ENCODE results near the gene PRLH. TPM values are rescaled to one million over a fixed set of nuclear protein-coding genes. Genes with fewer than 3 reads are reported as not detected.

Gene PRLH
- total RNA-seq, 2 donors from 2014 or later, result not detected

- ATAC-seq (replicated peaks in 1 of 2) (no peak), DNase-seq (no peak)
- Mint-ChIP-seq H3K27me3 (ENCODE audit: low read depth) (no peaks in the 10 kb centered on the region), H3K9me3 (no peaks in the 10 kb centered on the region), H3K27ac (no peak overlapping the region), H3K4me1 (ENCODE audit: low read depth) (peaks cover 18% of the 10 kb centered on the region), H3K4me3 (no peak overlapping the region), H3K36me3 (ENCODE audit: insufficient read depth in 2 of 2) (no peaks in the 10 kb centered on the region)
These were observed 47.9 kb downstream of the PRLH start for GRCh38 chr2:237614151-237614720.

GRCh38 chr2:237615631-237616249, 49.4 kb downstream of the PRLH start:
- H3K36me3 Mint-ChIP-seq (ENCODE audit: insufficient read depth in 2 of 2), result no peaks in the 10 kb centered on the region
- DNase-seq, result no peak
- peaks cover 18% of the 10 kb centered on the region for H3K4me1 Mint-ChIP-seq (ENCODE audit: low read depth)

GRCh38 chr2:237616373-237616733, 50.0 kb downstream of the PRLH start:
- Mint-ChIP-seq H3K4me3 (no peak overlapping the region), H3K4me1 (ENCODE audit: low read depth) (peaks cover 18% of the 10 kb centered on the region), H3K36me3 (ENCODE audit: insufficient read depth in 2 of 2) (no peaks in the 10 kb centered on the region), H3K27ac (no peak overlapping the region), H3K9me3 (no peaks in the 10 kb centered on the region), H3K27me3 (ENCODE audit: low read depth) (no peaks in the 10 kb centered on the region)
- no peak for DNase-seq
- no peak for ATAC-seq (replicated peaks in 1 of 2)

More at GRCh38 chr2:237615631-237616249, 49.4 kb downstream of the PRLH start:
- H3K27ac Mint-ChIP-seq, result no peak overlapping the region
- H3K4me3 Mint-ChIP-seq, result no peak overlapping the region
- no peak for ATAC-seq (replicated peaks in 1 of 2)
- no peaks in the 10 kb centered on the region for H3K9me3 Mint-ChIP-seq
- H3K27me3 Mint-ChIP-seq (ENCODE audit: low read depth), result no peaks in the 10 kb centered on the region

Other genes starting within 250 kb of the PRLH start
- gene COL6A3, start 152.4 kb upstream of the PRLH start, total RNA-seq, result 10 to 100 TPM; 12.0 to 17.3 TPM
- under 1 TPM in 1 of 2 donors, not detected in 1; 0.36 TPM for gene MLPH, start 79.3 kb upstream of the PRLH start, total RNA-seq
- under 1 TPM in 1 of 2 donors, not detected in 1; 0.09 TPM for gene RAB17, start 24.2 kb downstream of the PRLH start, total RNA-seq
- gene LRRFIP1, start 61.0 kb downstream of the PRLH start, total RNA-seq, result 100 to 1,000 TPM; 198 to 239 TPM
- 1 to 10 TPM; 1.9 TPM for gene RBM44, start 232.2 kb downstream of the PRLH start, total RNA-seq